Activated CD4-positive, alpha-beta T cell treated with anti-CD3 and anti-CD28 coated beads, Interleukin-10, Interleukin-2, amounts not matched to agents 100 ng/mL and 50 ng/mL, durations not matched to agents 16 hours and 8 hours (primary cell): ENCODE data around the gene TENM4.

Source experiments
- DNase-seq: peaks from one replicate; pipeline ENCODE4 v3.0.0-alpha.2; 2020

Gene TENM4

GRCh38 chr11:78762105-78762504 lies 678.7 kb downstream of the TENM4 start:
- no peak for DNase-seq

- no peak for DNase-seq
These were observed 681.8 kb downstream of the TENM4 start for GRCh38 chr11:78759071-78759470.

- no peak for DNase-seq
These were observed 687.5 kb downstream of the TENM4 start for GRCh38 chr11:78753297-78753696.

- no peak for DNase-seq
These were observed 688.3 kb downstream of the TENM4 start for GRCh38 chr11:78752494-78752893.

DNA sequence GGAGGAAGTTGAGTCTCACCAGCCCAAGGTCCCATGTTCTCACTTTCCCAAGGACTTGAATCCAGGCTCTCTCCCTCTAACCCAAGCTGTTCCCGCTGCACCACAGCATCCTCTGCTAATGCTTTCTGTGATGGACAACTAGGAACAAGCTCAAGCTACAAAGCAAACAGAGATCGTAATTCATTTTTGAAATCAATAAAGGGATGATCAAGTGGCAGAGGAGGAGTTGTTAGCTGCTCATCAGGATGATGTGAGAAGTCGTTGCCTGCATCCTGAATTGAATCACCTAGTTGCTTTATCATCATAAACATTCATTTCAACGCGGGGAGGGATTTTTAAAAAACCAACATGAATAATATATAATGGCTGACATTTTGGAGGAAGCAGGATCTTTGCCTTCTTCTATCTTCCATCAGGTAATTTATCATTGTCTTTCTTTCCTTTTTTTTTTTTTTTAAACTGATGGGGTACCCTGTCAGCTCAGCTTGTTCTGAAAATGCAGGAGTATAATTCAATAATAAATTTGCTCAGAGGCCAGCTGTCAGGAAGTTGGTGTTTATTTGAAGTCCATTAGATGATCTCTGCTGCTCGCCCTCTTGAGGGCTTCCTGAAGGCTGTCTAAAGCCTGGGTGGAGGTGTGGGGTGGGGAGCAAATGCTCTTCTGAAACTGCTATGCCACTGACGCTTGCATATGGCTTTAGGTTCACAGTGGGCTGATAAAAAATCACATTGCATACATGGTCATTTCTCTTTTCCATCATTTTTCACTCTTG lies 691.7 kb downstream of the TENM4 start:
- DNase-seq, result no peak

GRCh38 chr11:78744949-78745348 lies 695.9 kb downstream of the TENM4 start:
- no peak for DNase-seq

DNA sequence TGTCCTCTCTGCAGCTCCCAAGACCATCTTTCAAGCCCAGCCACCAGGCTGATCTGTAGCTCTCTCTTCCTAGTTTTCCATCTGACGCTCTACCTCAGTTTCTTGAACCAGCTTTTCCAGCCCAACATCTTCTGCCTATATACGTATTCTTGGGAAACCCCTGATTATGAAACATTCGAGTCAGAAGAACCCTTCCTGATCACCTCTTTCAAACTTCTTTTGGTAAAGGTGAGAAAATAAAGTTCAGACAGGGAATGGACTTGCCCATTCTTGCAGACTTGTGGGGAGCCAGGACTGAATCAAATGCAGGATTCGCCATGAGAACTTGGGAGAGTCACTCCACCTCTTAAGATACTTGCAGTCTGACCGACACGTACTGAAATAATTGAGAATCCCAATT lies 696.6 kb downstream of the TENM4 start:
- no peak for DNase-seq

DNA sequence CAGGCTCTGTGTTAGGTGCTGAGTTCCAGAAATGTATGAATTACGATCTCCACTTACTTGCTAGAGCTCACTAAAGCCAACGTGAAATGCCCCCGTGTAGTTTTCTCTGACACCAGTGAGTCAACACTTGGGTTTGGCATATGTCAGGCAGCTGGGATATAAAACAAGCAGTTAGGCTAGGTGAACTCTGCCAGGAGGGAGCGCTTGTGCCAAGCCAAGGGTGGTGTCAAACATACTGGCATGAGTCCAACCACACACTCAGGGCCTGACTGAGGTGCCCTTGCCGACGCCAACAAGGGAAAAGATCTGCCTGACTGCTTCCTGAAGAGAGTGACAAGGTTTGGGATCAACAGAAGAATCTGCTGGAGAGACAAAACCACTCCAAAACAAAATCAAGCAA lies 698.4 kb downstream of the TENM4 start:
- no peak for DNase-seq

GRCh38 chr11:78741741-78742140 lies 699.1 kb downstream of the TENM4 start:
- no peak for DNase-seq

DNA sequence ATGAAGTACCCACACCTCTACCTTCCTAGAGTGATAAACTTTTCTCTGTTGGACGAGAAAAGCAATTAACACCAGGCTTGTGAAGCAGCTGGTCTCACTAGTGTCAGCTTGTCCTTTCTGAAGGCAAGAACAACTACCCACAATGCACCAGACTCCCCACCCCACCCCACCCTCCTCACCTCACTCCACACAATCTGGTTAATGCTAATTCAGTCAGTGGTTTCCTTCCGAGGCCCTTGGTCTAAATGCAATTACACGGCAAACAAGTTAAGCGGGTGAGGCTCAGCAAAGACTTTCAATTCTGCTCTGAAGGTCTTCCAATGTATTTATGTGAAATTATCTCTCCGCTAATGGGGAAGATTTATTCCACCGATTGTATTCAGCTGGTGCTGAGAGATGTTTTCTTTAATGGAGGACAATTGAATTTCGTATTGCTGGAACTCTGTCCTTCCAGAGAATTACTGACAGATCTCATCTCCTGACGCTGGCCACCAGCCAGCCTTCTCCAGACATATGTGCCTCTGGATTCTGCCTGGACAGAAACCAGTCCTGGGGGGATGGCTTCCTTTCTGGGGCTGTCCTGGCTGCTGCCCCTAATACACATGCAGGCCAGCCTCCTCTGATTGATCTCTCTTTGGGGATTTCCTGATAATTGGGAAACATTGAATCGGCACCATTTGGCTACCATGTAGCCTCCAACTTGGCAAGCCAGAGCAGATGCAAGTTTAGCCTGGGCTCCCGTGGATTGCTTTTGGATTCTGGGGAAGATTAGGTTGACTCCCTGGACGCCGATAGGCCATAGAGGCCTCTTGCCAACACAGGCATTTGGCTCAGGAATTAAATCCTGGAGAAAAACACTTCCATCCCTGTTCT lies 700.4 kb downstream of the TENM4 start:
- no peak for DNase-seq

DNA sequence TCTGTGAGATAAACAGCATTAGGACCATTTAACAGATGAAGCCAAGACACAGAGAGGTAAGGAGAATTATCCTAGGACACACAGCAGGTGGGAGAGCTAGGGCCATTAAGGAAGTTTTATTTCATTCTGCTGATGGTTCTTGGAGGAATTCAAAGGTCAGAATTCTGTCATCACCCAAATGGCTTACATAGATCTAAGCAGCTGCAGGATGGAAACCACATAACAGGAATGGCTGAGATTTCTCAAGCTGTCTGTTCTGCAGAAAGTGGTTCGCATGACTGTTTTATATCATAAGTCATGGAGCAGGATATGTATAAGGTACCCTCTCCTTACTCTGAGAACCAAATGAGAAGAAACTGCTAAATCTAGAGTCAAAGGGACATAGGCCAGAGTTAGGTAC lies 702.9 kb downstream of the TENM4 start:
- DNase-seq, result no peak

- no peak for DNase-seq
These were observed 703.5 kb downstream of the TENM4 start for GRCh38 chr11:78737301-78737700.

GRCh38 chr11:78735711-78736110 lies 705.1 kb downstream of the TENM4 start:
- no peak for DNase-seq

DNA sequence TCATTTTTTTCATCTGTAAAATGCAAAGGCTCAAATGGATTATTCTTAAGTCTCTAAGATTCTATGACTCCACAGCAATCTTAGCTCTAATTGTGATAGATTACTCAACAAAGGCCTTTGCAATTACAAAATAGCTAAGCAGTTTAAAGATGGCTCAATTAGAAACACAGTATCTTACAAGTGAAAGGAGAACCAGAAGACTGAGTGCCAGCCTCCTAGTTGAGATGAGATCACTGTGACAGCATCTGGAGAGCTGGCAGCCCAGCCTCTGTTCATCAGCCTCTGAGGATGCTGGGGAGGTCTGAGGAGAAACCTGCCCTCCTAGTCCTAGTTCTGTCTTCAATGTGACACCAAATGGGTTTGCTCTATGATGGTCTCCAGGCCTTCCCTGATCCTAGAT lies 707.8 kb downstream of the TENM4 start:
- DNase-seq, result no peak

- no peak for DNase-seq
These were observed 708.6 kb downstream of the TENM4 start for GRCh38 chr11:78732246-78732645.

- no peak for DNase-seq
These were observed 709.8 kb downstream of the TENM4 start for GRCh38 chr11:78731027-78731426.

GRCh38 chr11:78730267-78730824 lies 710.5 kb downstream of the TENM4 start:
- no peak for DNase-seq

DNA sequence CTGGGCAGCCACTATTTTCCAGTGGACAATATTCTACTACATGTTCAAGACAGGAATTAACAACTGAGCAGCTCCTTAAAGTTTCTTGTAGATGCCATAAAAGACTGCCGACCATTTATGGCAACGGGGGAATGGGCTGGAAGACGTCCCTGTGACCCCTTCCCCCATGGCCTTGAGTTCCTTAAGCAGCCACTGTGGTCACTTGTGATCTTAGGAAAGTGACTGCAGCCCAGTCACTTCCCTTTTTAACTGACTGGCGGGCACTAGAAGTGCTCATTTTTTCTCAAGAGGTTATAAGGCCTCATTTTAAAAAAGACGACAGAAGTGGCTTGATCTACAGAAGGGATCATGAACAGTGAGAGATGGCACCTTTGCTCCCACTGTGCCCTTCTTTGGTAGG lies 713.0 kb downstream of the TENM4 start:
- no peak for DNase-seq

DNA sequence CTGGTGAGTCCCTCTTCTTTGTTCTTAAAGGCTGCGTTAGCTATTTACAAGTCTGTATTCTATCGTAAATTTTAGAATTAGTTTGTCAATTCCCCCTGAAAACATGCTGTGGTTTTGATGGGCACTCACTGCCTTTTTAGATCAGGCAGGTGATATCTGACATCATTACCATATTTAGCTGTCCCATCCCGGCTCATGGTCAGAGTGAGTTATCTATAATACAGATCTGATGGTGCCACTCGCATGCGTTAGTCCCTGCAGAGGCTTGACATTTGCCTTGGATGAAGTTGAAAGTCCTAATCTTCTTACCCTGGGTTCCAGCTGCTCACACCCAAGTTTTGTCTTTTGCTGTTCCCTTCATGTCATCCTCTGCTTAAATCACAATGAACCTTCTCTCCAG lies 715.6 kb downstream of the TENM4 start:
- DNase-seq, result no peak

GRCh38 chr11:78722786-78723185 lies 718.0 kb downstream of the TENM4 start:
- no peak for DNase-seq

GRCh38 chr11:78720281-78720989 lies 720.4 kb downstream of the TENM4 start:
- DNase-seq, result no peak

DNA sequence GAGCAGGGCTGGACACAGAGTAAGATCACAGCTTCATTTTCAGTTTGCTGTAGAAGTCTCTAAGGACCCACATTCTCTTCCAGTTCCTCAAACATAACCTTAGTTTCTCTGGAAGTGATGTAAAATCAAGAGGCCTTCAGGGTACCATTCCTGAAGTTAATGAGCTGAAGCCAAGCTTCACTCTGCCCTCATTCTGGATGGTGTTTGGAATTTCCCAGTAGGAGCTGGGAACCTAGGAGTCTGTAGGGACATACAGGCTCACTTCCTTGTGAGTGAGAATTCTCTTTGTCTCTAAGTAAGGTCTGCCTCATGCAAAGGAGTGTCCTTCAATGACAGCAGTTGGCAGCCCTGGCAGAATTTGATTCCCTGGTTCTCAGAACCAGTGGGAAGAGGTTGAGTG lies 723.8 kb downstream of the TENM4 start:
- no peak for DNase-seq

- peak; percentile 55 for DNase-seq
These were observed 725.1 kb downstream of the TENM4 start for GRCh38 chr11:78715639-78716311.
